IMR-90 (cell line): Measurements from ENCODE around the gene ARL5C. TPM values are rescaled to one million over a fixed set of nuclear protein-coding genes. Genes with fewer than 3 reads are reported as not detected.
A peak's percentile ranks its signal among the peaks of the same experiment; 100 is the strongest.

Experiments
- ATAC-seq: fragments of 200-7000 bp; cut with Tn5 transposase; 2 replicates; pipeline ENCODE4 v1.9.1; 2020; ENCODE audit warnings: low read depth, mild to moderate bottlenecking, moderate library complexity
- BruUV-seq: library from RNA; stranded (reverse); fragments of 400-500 nt; replicated peaks from 2 replicates; lab custom pipeline; 2021; lab: Mats Ljungman, UMichigan
- CTCF ChIA-PET: fragments of 300-600 bp; formaldehyde crosslinking; extraction: SDS; loops from one replicate; lab custom pipeline; 2021; ENCODE audit warnings: antibody characterized with exemption; lab: Yijun Ruan, JAX
- POLR2A ChIA-PET: fragments of 300-600 bp; sonication (Branson Sonifier 250); formaldehyde crosslinking; loops from one replicate; lab custom pipeline; 2022; ENCODE audit warnings: antibody characterized with exemption; ENCODE audit not compliant: unreplicated experiment; lab: Charles Lee
- DNase-seq: peaks from one replicate; pipeline ENCODE4 v3.0.0; 2013
- H2AFZ ChIP-seq: replicated peaks from 2 replicates; pipeline ENCODE3; 2013; ENCODE audit warnings: low read length, mild to moderate bottlenecking; ENCODE audit not compliant: poor library complexity
- H2AK5ac ChIP-seq: 2 replicates; pipeline ENCODE4 v1.6.1; 2013; ENCODE audit warnings: low read depth, low read length, inconsistent platforms
- H2AK9ac ChIP-seq: replicated peaks from 2 replicates; pipeline ENCODE3; 2013; ENCODE audit warnings: mild to moderate bottlenecking, low read depth, low read length, moderate library complexity; ENCODE audit not compliant: poor library complexity
- H2BK120ac ChIP-seq: 2 replicates; pipeline ENCODE4 v1.6.1; 2013; ENCODE audit warnings: low read depth, low read length, inconsistent platforms
- H2BK15ac ChIP-seq: 3 replicates; pipeline ENCODE4 v1.6.1; 2013; ENCODE audit warnings: low read depth, low read length, inconsistent platforms
- H2BK20ac ChIP-seq: 2 replicates; pipeline ENCODE4 v1.6.1; 2013; ENCODE audit warnings: low read depth, mild to moderate bottlenecking, inconsistent platforms, low read length, moderate library complexity
- H2BK5ac ChIP-seq: 2 replicates; pipeline ENCODE4 v1.6.1; 2013; ENCODE audit warnings: mild to moderate bottlenecking, low read depth, low read length, inconsistent platforms; ENCODE audit not compliant: poor library complexity, severe bottlenecking
- H3K14ac ChIP-seq: replicated peaks from 2 replicates; pipeline ENCODE4 v1.6.1; 2013; ENCODE audit warnings: low read depth, low read length, inconsistent platforms
- H3K18ac ChIP-seq: 2 replicates; pipeline ENCODE4 v1.6.1; 2013; ENCODE audit warnings: low read depth, low read length, control low read depth
- H3K23ac ChIP-seq: 2 replicates; pipeline ENCODE4 v1.6.1; 2013; ENCODE audit warnings: low read depth, low read length, inconsistent platforms
- H3K27ac ChIP-seq: 2 replicates; pipeline ENCODE4 v1.5.1; 2013; ENCODE audit warnings: mild to moderate bottlenecking, control low read depth, low read length; ENCODE audit not compliant: insufficient read depth
- H3K27me3 ChIP-seq: 2 replicates; pipeline ENCODE4 v1.6.1; 2013; ENCODE audit warnings: low read length; ENCODE audit not compliant: control insufficient read depth, insufficient read depth
- H3K36me3 ChIP-seq: 2 replicates; pipeline ENCODE4 v1.6.1; 2013; ENCODE audit warnings: low read length, mixed read lengths; ENCODE audit not compliant: control insufficient read depth, insufficient read depth
- H3K4ac ChIP-seq: 2 replicates; pipeline ENCODE4 v1.6.1; 2013; ENCODE audit warnings: low read depth, low read length, inconsistent platforms
- H3K4me1 ChIP-seq: 2 replicates; pipeline ENCODE4 v1.6.1; 2013; ENCODE audit warnings: low read length, mixed read lengths; ENCODE audit not compliant: control insufficient read depth, insufficient read depth
- H3K4me2 ChIP-seq: 2 replicates; pipeline ENCODE4 v1.6.1; 2013; ENCODE audit warnings: low read depth, mild to moderate bottlenecking, control low read depth, low read length, moderate library complexity
- H3K4me3 ChIP-seq: 2 replicates; pipeline ENCODE4 v1.5.1; 2013; ENCODE audit warnings: low read depth, mild to moderate bottlenecking, control low read depth, low read length, moderate library complexity; ENCODE audit not compliant: insufficient read depth
- H3K56ac ChIP-seq: 2 replicates; pipeline ENCODE4 v1.6.1; 2013; ENCODE audit warnings: low read length, inconsistent platforms; ENCODE audit not compliant: insufficient read depth; ENCODE audit errors: extremely low read depth
- H3K79me1 ChIP-seq, 2 experiments: 2 replicates each; pipeline ENCODE4 v1.6.1; 2013; ENCODE audit warnings: low read length in 2 of 2, inconsistent platforms in 1 of 2, low read depth in 1 of 2
- H3K9ac ChIP-seq: 2 replicates; pipeline ENCODE4 v1.6.1; 2013; ENCODE audit warnings: low read depth, low read length, control low read depth
- H3K9me1 ChIP-seq: 2 replicates; pipeline ENCODE4 v1.6.1; 2013; ENCODE audit warnings: low read length, inconsistent platforms; ENCODE audit not compliant: insufficient read depth
- H3K9me3 ChIP-seq: 2 replicates; pipeline ENCODE4 v1.6.1; 2013; ENCODE audit warnings: low read length; ENCODE audit not compliant: control insufficient read depth, insufficient read depth
- H4K20me1 ChIP-seq: 2 replicates; pipeline ENCODE4 v1.6.1; 2013; ENCODE audit warnings: low read length, inconsistent platforms; ENCODE audit not compliant: insufficient read depth
- H4K5ac ChIP-seq: 2 replicates; pipeline ENCODE4 v1.6.1; 2013; ENCODE audit warnings: mild to moderate bottlenecking, low read depth, low read length, control low read depth
- H4K8ac ChIP-seq, 2 experiments: 2 replicates each; pipeline ENCODE4 v1.6.1; 2013; ENCODE audit warnings: low read depth in 2 of 2, low read length in 2 of 2, control low read depth in 1 of 2, inconsistent platforms in 1 of 2
- H4K91ac ChIP-seq: 2 replicates; pipeline ENCODE4 v1.6.1; 2013; ENCODE audit warnings: low read depth, low read length, inconsistent platforms; ENCODE audit not compliant: insufficient read depth
- BHLHE40 ChIP-seq: fragments of 150-350 bp; IDR thresholded peaks from 2 replicates; pipeline ENCODE4 v1.6.1; 2016; ENCODE audit warnings: mild to moderate bottlenecking, low read depth, low read length
- CEBPB ChIP-seq: IDR thresholded peaks from 2 replicates; pipeline ENCODE4 v1.6.1; 2012; ENCODE audit warnings: low read depth, low read length, improper control_type of control experiment
- CHD1 ChIP-seq: IDR thresholded peaks from 2 replicates; pipeline ENCODE4 v1.6.1; 2012; ENCODE audit warnings: low read depth, low read length, improper control_type of control experiment
- CTCF ChIP-seq: conservative IDR thresholded peaks from 2 replicates; pipeline ENCODE4 v1.5.1; 2012; ENCODE audit warnings: mild to moderate bottlenecking, low read depth, low read length, improper control_type of control experiment
- ELK1 ChIP-seq: fragments of 150-350 bp; IDR thresholded peaks from 2 replicates; pipeline ENCODE4 v1.6.1; 2016; ENCODE audit warnings: low read depth, mild to moderate bottlenecking, low read length, moderate library complexity, borderline replicate concordance
- FOS ChIP-seq: fragments of 150-350 bp; IDR thresholded peaks from 2 replicates; pipeline ENCODE4 v1.6.1; 2016; ENCODE audit warnings: low read depth, low read length
- MAFK ChIP-seq: IDR thresholded peaks from 2 replicates; pipeline ENCODE4 v1.6.1; 2012; ENCODE audit warnings: low read depth, low read length, improper control_type of control experiment
- MAZ ChIP-seq: IDR thresholded peaks from 2 replicates; pipeline ENCODE4 v1.6.1; 2012; ENCODE audit warnings: low read depth, mild to moderate bottlenecking, low read length, improper control_type of control experiment, moderate library complexity, borderline replicate concordance
- MXI1 ChIP-seq: IDR thresholded peaks from 2 replicates; pipeline ENCODE4 v1.6.1; 2012; ENCODE audit warnings: low read depth, mild to moderate bottlenecking, low read length, moderate library complexity, borderline replicate concordance
- NFE2L2 ChIP-seq: fragments of 150-350 bp; IDR thresholded peaks from 2 replicates; pipeline ENCODE4 v1.6.1; 2016; ENCODE audit warnings: low read depth, mild to moderate bottlenecking, low read length
- POLR2A ChIP-seq: IDR thresholded peaks from 2 replicates; pipeline ENCODE4 v1.6.1; 2012; ENCODE audit warnings: mild to moderate bottlenecking, low read depth, low read length
- RAD21 ChIP-seq: IDR thresholded peaks from 2 replicates; pipeline ENCODE4 v1.6.1; 2012; ENCODE audit warnings: low read length, improper control_type of control experiment
- RCOR1 ChIP-seq: IDR thresholded peaks from 2 replicates; pipeline ENCODE4 v1.6.1; 2012; ENCODE audit warnings: mild to moderate bottlenecking, low read length, improper control_type of control experiment; ENCODE audit not compliant: insufficient replicate concordance
- RFX5 ChIP-seq: IDR thresholded peaks from 2 replicates; pipeline ENCODE4 v1.8.0; 2012; ENCODE audit warnings: low read depth, mild to moderate bottlenecking, low read length, moderate library complexity
- SMC3 ChIP-seq: fragments of 150-350 bp; IDR thresholded peaks from 2 replicates; pipeline ENCODE4 v1.6.1; 2016; ENCODE audit warnings: low read depth, mild to moderate bottlenecking, antibody characterized with exemption, low read length, moderate library complexity
- USF2 ChIP-seq: fragments of 150-350 bp; IDR thresholded peaks from 2 replicates; pipeline ENCODE4 v1.6.1; 2017; ENCODE audit warnings: mild to moderate bottlenecking, antibody characterized with exemption, low read length, low read depth
- WGBS, 2 experiments: methylation state at CpG; one replicate each; pipeline versions ENCODE4 v1.1.5 to v1.1.7; 2013; ENCODE audit warnings: missing lambda C conversion rate in 2 of 2; ENCODE audit not compliant: insufficient read length in 1 of 2; ENCODE audit errors: extremely low coverage in 2 of 2; 5-methylcytosine and 5-hydroxymethylcytosine counted together
- dilution Hi-C: fragments of 300-500 bp; cut with HindIII; formaldehyde crosslinking; loops from one replicate; pipeline ENCODE4 v1.14.3; 2018; ENCODE audit warnings: low sequenced_read_pairs; ENCODE audit not compliant: unreplicated experiment
- in situ Hi-C: fragments of 300-500 bp; cut with MboI; formaldehyde crosslinking; loops from 3 replicates; pipeline ENCODE4 v1.14.3; 2019; ENCODE audit warnings: low sequenced_read_pairs, inconsistent platforms, mixed read lengths
- intact Hi-C: fragments of 100-400 bp; cut with micrococcal nuclease; formaldehyde crosslinking; loops from 2 replicates; pipeline ENCODE4 v1.10.0; 2022
- polyA plus RNA-seq, 3 experiments: library from polyadenylated mRNA; depleted of rRNA; stranded (reverse); fragments of >200 nt; gene quantifications; 2 replicates each; pipeline ENCODE4 v1.2.3, GENCODE V29; 2012; ENCODE audit warnings: low replicate concordance in 1 of 3
- total RNA-seq: library from RNA; depleted of rRNA; stranded (reverse); fragments of >200 nt; gene quantifications from 2 replicates; pipeline ENCODE4 v1.2.3, GENCODE V29; 2012

Gene ARL5C
- total and polyA plus RNA-seq, 2 of the 4 experiments (the other 2 are of a cell fraction): not detected

- ATAC-seq (no peak), DNase-seq (no peak)
- H2BK20ac ChIP-seq: no peak overlapping the region
- H3K79me1 ChIP-seq: peaks cover 29 to 54% of the 10 kb centered on the region in 2 experiments
- H3K4me1 ChIP-seq: peaks cover 19% of the 10 kb centered on the region
- H2AFZ ChIP-seq: no peak overlapping the region
- no peaks in the 10 kb centered on the region for H3K9me3 ChIP-seq
- H3K23ac ChIP-seq: no peak overlapping the region
- peaks cover 21% of the 10 kb centered on the region for H4K20me1 ChIP-seq
- no peak overlapping the region for H4K91ac ChIP-seq
- no peak overlapping the region for H4K5ac ChIP-seq
- peaks cover 20% of the 10 kb centered on the region for H3K9me1 ChIP-seq
- no peak overlapping the region for H3K4me3 ChIP-seq
- H3K36me3 ChIP-seq: peaks cover 27% of the 10 kb centered on the region
- no peak overlapping the region for H3K18ac ChIP-seq
- no peak overlapping the region for H3K27ac ChIP-seq
- no peak overlapping the region for H3K56ac ChIP-seq
- H2AK5ac ChIP-seq: no peak overlapping the region
- no TSS peak for BruUV-seq
- H4K8ac ChIP-seq: no peak overlapping the region
- H3K14ac ChIP-seq: no peak overlapping the region
- H2BK5ac ChIP-seq: no peak overlapping the region
- in situ Hi-C loops (no loop called here), dilution Hi-C loops (no loop called here), intact Hi-C loops (no loop called here)
- H2BK15ac ChIP-seq: no peak overlapping the region
- H3K4ac ChIP-seq: no peak overlapping the region
- ChIA-PET POLR2A (no interaction called here), CTCF (no interaction called here)
- H3K9ac ChIP-seq: no peak overlapping the region
- no peak overlapping the region for H3K4me2 ChIP-seq
- no peak for TF ChIP-seq USF2
- TF ChIP-seq CTCF: no peak
- TF ChIP-seq SMC3: no peak
- no peak for TF ChIP-seq RAD21
- TF ChIP-seq MAZ: no peak
- no peak for TF ChIP-seq MAFK
- no peak for TF ChIP-seq NFE2L2
- no peak for TF ChIP-seq BHLHE40
- TF ChIP-seq POLR2A: no peak
- no peak for TF ChIP-seq ELK1
- TF ChIP-seq CEBPB: no peak
- no peak for TF ChIP-seq CHD1
- no peak for TF ChIP-seq RCOR1
- no peak for TF ChIP-seq MXI1
- no peak for TF ChIP-seq RFX5
- no peak for TF ChIP-seq FOS
- peak overlapping the region; percentile 85 for H2AK9ac ChIP-seq
- no peaks in the 10 kb centered on the region for H3K27me3 ChIP-seq
- no peak overlapping the region for H2BK120ac ChIP-seq
- no CpG with 5 or more reads among the region's 10 CpGs for WGBS, 2 experiments
Observed at GRCh38 chr17:39193346-39193745, 27.4 kb upstream of the ARL5C start.
